CD8-positive, alpha-beta memory T cell (primary cell): Measurements from ENCODE around the gene RGS6. TPM values are rescaled to one million over a fixed set of nuclear protein-coding genes. Genes with fewer than 3 reads are reported as not detected.

Experiments
- CTCF ChIA-PET: fragments of 350-600 bp; sonication (Branson Sonifier 250); formaldehyde crosslinking; loops from one replicate; lab custom pipeline; 2021; ENCODE audit warnings: antibody characterized with exemption; lab: Charles Lee
- POLR2A ChIA-PET: fragments of 350-600 bp; sonication (Branson Sonifier 250); formaldehyde crosslinking; loops from one replicate; lab custom pipeline; 2021; ENCODE audit warnings: antibody characterized with exemption; lab: Charles Lee
- DNase-seq, 5 donors: peaks; one replicate each; pipeline versions ENCODE4 v3.0.0 to v3.0.0-alpha.2; 2020 to 2022; ENCODE audit warnings: mixed read lengths in 1 of 5
- H3K27ac ChIP-seq: one replicate; pipeline ENCODE4 v1.7.0; 2013; ENCODE audit warnings: low read depth, mild to moderate bottlenecking, low read length, moderate library complexity
- H3K27me3 ChIP-seq: 2 replicates; pipeline ENCODE4 v1.7.0; 2013; ENCODE audit warnings: low read length, mild to moderate bottlenecking; ENCODE audit not compliant: insufficient read depth, poor library complexity, severe bottlenecking
- H3K36me3 ChIP-seq: 2 replicates; pipeline ENCODE4 v1.7.0; 2013; ENCODE audit warnings: mild to moderate bottlenecking, low read length, moderate library complexity; ENCODE audit not compliant: insufficient read depth
- H3K4me1 ChIP-seq: 2 replicates; pipeline ENCODE4 v1.7.0; 2013; ENCODE audit warnings: mild to moderate bottlenecking, low read length, moderate library complexity; ENCODE audit not compliant: insufficient read depth
- H3K4me3 ChIP-seq: 2 replicates; pipeline ENCODE4 v1.7.0; 2013; ENCODE audit warnings: mild to moderate bottlenecking, low read length
- H3K9me3 ChIP-seq: 2 replicates; pipeline ENCODE4 v1.7.0; 2013; ENCODE audit warnings: mild to moderate bottlenecking, low read length
- H3K27ac Mint-ChIP-seq, 8 donors: one replicate each; pipeline ENCODE4 v1.8.0; 2020 to 2021; ENCODE audit warnings: mixed read lengths in 8 of 8, mild to moderate bottlenecking in 6 of 8, inconsistent platforms in 3 of 8, moderate library complexity in 3 of 8
- H3K27me3 Mint-ChIP-seq, 2 donors: one replicate each; pipeline ENCODE4 v1.8.0; 2020 to 2021; ENCODE audit warnings: mixed read lengths in 2 of 2, mild to moderate bottlenecking in 1 of 2, moderate library complexity in 1 of 2
- H3K36me3 Mint-ChIP-seq, 3 donors: one replicate each; pipeline ENCODE4 v1.8.0; 2020 to 2021; ENCODE audit warnings: mixed read lengths in 3 of 3, inconsistent platforms in 1 of 3, mild to moderate bottlenecking in 1 of 3
- H3K4me1 Mint-ChIP-seq, 3 donors: one replicate each; pipeline ENCODE4 v1.8.0; 2020 to 2021; ENCODE audit warnings: mixed read lengths in 3 of 3, inconsistent platforms in 1 of 3, mild to moderate bottlenecking in 1 of 3
- H3K4me3 Mint-ChIP-seq, 7 donors: one replicate each; pipeline ENCODE4 v1.8.0; 2020 to 2021; ENCODE audit warnings: mixed read lengths in 7 of 7, mild to moderate bottlenecking in 6 of 7, moderate library complexity in 4 of 7, inconsistent platforms in 2 of 7
- H3K9me3 Mint-ChIP-seq, 5 donors: one replicate each; pipeline ENCODE4 v1.8.0; 2020 to 2022; ENCODE audit warnings: mixed read lengths in 5 of 5, mild to moderate bottlenecking in 3 of 5, moderate library complexity in 2 of 5, inconsistent platforms in 1 of 5
- polyA plus RNA-seq: library from polyadenylated mRNA; unstranded; fragments of 300-500 nt; fragmentation: Illumina TruSeq; gene quantifications from one replicate; pipeline ENCODE4 v1.2.3, GENCODE V29; 2021
- total RNA-seq, 2 experiments: library from RNA; stranded (reverse); gene quantifications; one replicate each; pipeline ENCODE4 v1.2.3, GENCODE V29; 2021

The RGS6 gene
- total and polyA plus RNA-seq, 3 experiments from 2014 or later: 0.60 to 0.88 TPM; not detected in 1

DNA sequence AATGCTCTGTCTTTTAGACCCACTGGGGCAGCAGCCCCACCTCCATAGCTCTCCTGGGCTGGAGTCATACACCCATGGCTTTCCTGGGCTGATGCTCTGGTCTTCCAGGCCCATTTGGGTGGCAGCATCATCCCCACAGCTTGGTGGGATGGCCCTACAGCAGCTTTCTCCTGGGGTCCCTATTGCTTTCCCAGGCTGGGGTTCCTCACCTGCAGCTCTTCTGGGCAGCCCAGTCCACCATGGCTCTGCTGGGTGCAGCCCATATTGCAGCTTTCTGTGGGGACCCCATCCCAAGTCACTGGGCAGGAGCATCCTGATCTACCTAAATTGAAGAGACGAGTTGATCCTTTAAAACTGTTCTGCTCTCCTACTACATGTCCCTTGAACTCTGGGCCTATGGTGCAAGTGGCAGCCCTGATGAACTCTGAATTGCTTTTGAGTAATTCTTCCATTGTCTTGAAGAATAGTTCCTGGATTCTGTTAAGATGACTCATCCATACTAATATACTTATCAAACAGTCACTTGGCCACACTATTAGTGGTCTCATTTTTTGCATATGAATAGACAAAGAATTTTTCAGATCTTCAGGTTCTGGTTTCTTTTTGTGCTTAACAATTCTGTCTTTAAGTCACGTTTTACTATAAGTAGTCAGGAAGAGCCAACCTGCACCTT, 571.6 kb downstream of the RGS6 start:
- Mint-ChIP-seq H3K4me1 (no peaks in the 10 kb centered on the region), H3K27ac (no peak overlapping the region), H3K27me3 (peaks cover 3 to 15% of the 10 kb centered on the region in 2 donors), H3K36me3 (peaks cover 0 to 10% (median 0%) of the 10 kb centered on the region in 3 donors), H3K9me3 (peaks cover 0 to 3% (median 0%) of the 10 kb centered on the region in 5 donors), H3K4me3 (no peak overlapping the region)
- Histone ChIP-seq H3K36me3 (no peaks in the 10 kb centered on the region), H3K27ac (no peak overlapping the region), H3K27me3 (no peaks in the 10 kb centered on the region), H3K4me3 (no peak overlapping the region), H3K9me3 (no peaks in the 10 kb centered on the region), H3K4me1 (no peaks in the 10 kb centered on the region)
- POLR2A ChIA-PET: interaction anchor here (0.5 kb wide), 1 partner anchor 384 kb away, joined by 3 read pairs; no protein-coding TSS in a partner anchor
- CTCF ChIA-PET: no interaction called here
- DNase-seq: no peak

- Mint-ChIP-seq H3K27me3 (peaks cover 9 to 19% of the 10 kb centered on the region in 2 donors), H3K9me3 (no peaks in the 10 kb centered on the region), H3K27ac (no peak overlapping the region), H3K36me3 (no peaks in the 10 kb centered on the region), H3K4me3 (no peak overlapping the region), H3K4me1 (no peaks in the 10 kb centered on the region)
- no peak overlapping the region for H3K27ac ChIP-seq
- POLR2A ChIA-PET: no interaction called here
- H3K9me3 ChIP-seq: no peaks in the 10 kb centered on the region
- H3K27me3 ChIP-seq: no peaks in the 10 kb centered on the region
- H3K4me1 ChIP-seq: no peaks in the 10 kb centered on the region
- CTCF ChIA-PET: no interaction called here
- no peaks in the 10 kb centered on the region for H3K36me3 ChIP-seq
- H3K4me3 ChIP-seq: no peak overlapping the region
- DNase-seq: no peak
Observed at GRCh38 chr14:72510566-72510965, 578.3 kb downstream of the RGS6 start.

DNA sequence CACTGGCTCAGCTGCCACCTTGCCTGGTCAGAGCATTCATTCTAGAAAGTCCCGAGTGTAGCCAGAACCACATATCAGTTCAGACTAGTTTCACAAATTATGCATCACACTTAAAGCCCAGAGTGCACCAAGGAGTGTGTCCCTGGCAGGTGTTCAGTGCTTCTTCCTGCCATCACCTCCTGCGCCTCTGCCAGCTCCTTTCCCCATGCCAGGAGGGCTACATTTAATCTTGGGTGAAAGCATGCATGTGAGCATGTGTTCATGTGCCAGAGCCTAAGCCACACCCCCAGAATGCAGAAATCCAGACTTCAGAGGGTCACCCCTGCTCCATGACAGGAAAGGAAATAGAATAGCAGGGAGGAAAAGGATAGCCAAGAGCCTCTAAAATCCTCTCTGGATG, 580.1 kb downstream of the RGS6 start:
- Mint-ChIP-seq H3K4me3 (no peak overlapping the region), H3K36me3 (no peaks in the 10 kb centered on the region), H3K27ac (peak overlapping the region in 1 of 8 donors; percentile 5), H3K9me3 (no peaks in the 10 kb centered on the region), H3K4me1 (peaks cover 8% of the 10 kb centered on the region in 3 donors), H3K27me3 (peaks cover 9 to 19% of the 10 kb centered on the region in 2 donors)
- DNase-seq: no peak
- Histone ChIP-seq H3K36me3 (no peaks in the 10 kb centered on the region), H3K9me3 (no peaks in the 10 kb centered on the region), H3K4me1 (peaks cover 4% of the 10 kb centered on the region), H3K4me3 (no peak overlapping the region), H3K27ac (no peak overlapping the region), H3K27me3 (no peaks in the 10 kb centered on the region)
- CTCF ChIA-PET: interaction anchor here (2.3 to 10.0 kb wide), 2 partner anchors 392 to 436 kb away, joined by 5 to 138 read pairs; no protein-coding TSS in a partner anchor
- POLR2A ChIA-PET: no interaction called here

GRCh38 chr14:72512925-72513324, 580.7 kb downstream of the RGS6 start:
- Mint-ChIP-seq H3K36me3 (no peaks in the 10 kb centered on the region), H3K4me3 (no peak overlapping the region), H3K9me3 (no peaks in the 10 kb centered on the region), H3K27ac (peak overlapping the region in 1 of 8 donors; percentile 33), H3K27me3 (peaks cover 6 to 19% of the 10 kb centered on the region in 2 donors), H3K4me1 (peaks cover 14 to 15% (median 14%) of the 10 kb centered on the region in 3 donors)
- CTCF ChIA-PET: interaction anchor here (2.3 to 10.0 kb wide), 2 partner anchors 391 to 436 kb away, joined by 5 to 138 read pairs; no protein-coding TSS in a partner anchor
- DNase-seq: no peak
- no peaks in the 10 kb centered on the region for H3K27me3 ChIP-seq
- H3K4me1 ChIP-seq: peaks cover 11% of the 10 kb centered on the region
- H3K4me3 ChIP-seq: no peak overlapping the region
- no peaks in the 10 kb centered on the region for H3K9me3 ChIP-seq
- H3K27ac ChIP-seq: no peak overlapping the region
- no peaks in the 10 kb centered on the region for H3K36me3 ChIP-seq
- POLR2A ChIA-PET: no interaction called here

DNA sequence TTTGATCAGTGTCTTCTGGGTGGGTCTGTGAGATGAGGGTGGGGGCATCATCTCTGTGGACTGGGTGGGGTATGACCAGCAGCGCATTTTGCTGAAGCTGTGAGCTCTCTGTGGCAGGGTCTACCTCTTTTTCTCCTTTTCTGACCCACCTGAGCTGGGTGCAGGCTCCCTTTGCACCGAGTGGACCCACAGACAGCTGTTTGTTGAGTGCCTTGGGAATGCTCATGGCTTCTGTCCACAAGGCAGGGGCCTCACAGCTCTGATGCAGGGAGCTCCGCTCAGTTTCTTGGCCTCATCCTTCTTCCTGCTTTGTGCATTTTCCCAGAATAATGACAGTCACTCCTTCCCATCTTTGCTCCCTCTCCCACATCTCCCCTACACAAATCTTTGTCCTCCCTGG, 581.1 kb downstream of the RGS6 start:
- no peak overlapping the region for H3K4me3 Mint-ChIP-seq
- Histone ChIP-seq H3K36me3 (no peaks in the 10 kb centered on the region), H3K27ac (no peak overlapping the region), H3K4me1 (peaks cover 15% of the 10 kb centered on the region), H3K9me3 (no peaks in the 10 kb centered on the region), H3K27me3 (no peaks in the 10 kb centered on the region), H3K4me3 (no peak overlapping the region)
- H3K9me3 Mint-ChIP-seq: no peaks in the 10 kb centered on the region
- H3K27ac Mint-ChIP-seq: peak overlapping the region in 1 of 8 donors; percentile 33
- H3K36me3 Mint-ChIP-seq: no peaks in the 10 kb centered on the region
- H3K4me1 Mint-ChIP-seq: peaks cover 19% of the 10 kb centered on the region in 3 donors
- POLR2A ChIA-PET: no interaction called here
- CTCF ChIA-PET: interaction anchor here (1.0 to 10.0 kb wide), 5 partner anchors 8 to 435 kb away, joined by 3 to 138 read pairs (median 4); no protein-coding TSS in a partner anchor
- no peak for DNase-seq
- peaks cover 6 to 19% of the 10 kb centered on the region in 2 donors for H3K27me3 Mint-ChIP-seq

DNA sequence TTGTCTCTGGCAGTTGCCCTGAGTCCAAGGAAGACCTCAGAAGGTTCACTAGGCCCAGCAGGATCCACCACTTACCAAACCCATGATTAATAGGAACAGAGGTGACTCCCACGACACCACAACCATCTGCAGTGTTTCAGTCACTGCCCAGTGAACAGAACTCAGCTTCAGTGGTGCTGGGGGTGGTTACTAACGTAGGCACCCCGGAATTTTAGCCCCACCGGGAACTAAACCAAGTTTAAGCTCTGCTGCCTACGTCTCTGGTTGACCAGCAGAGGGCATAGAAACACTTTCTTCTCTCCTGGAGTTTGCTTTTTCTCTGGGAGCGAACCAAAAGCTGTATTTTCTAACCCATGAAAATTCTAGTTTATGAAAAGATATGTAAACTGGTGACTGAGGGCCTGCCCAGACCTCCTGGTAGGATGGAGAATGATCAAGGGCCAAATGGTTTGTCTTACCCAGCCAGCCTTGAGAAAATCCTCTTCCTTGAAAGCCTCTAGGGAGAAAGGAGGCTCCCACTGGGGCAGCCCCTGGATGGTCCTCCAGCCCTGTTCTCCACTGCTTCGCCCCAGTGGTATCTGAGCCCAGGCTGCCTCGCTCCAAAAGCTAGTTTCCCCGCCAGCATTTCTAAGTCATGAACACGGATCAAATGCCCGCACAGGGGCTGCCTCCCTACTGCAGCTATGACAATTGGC, 581.9 kb downstream of the RGS6 start:
- Histone ChIP-seq H3K9me3 (no peaks in the 10 kb centered on the region), H3K4me1 (peaks cover 22% of the 10 kb centered on the region), H3K4me3 (no peak overlapping the region), H3K27ac (no peak overlapping the region), H3K36me3 (no peaks in the 10 kb centered on the region), H3K27me3 (no peaks in the 10 kb centered on the region)
- POLR2A ChIA-PET: no interaction called here
- CTCF ChIA-PET: interaction anchor here (1.0 to 10.0 kb wide), 7 partner anchors 9 to 434 kb away, joined by 3 to 138 read pairs (median 3); no protein-coding TSS in a partner anchor
- Mint-ChIP-seq H3K27me3 (peaks cover 6 to 19% of the 10 kb centered on the region in 2 donors), H3K9me3 (no peaks in the 10 kb centered on the region), H3K27ac (no peak overlapping the region), H3K36me3 (no peaks in the 10 kb centered on the region), H3K4me1 (peaks cover 26% of the 10 kb centered on the region in 3 donors), H3K4me3 (no peak overlapping the region)
- no peak for DNase-seq

GRCh38 chr14:72514660-72515025, 582.4 kb downstream of the RGS6 start:
- Histone ChIP-seq H3K36me3 (no peaks in the 10 kb centered on the region), H3K4me3 (no peak overlapping the region), H3K27me3 (no peaks in the 10 kb centered on the region), H3K4me1 (peaks cover 28% of the 10 kb centered on the region), H3K9me3 (no peaks in the 10 kb centered on the region), H3K27ac (no peak overlapping the region)
- H3K9me3 Mint-ChIP-seq: no peaks in the 10 kb centered on the region
- no peaks in the 10 kb centered on the region for H3K36me3 Mint-ChIP-seq
- H3K4me1 Mint-ChIP-seq: peaks cover 32% of the 10 kb centered on the region in 3 donors
- DNase-seq: no peak
- H3K27me3 Mint-ChIP-seq: peaks cover 6 to 14% of the 10 kb centered on the region in 2 donors
- H3K27ac Mint-ChIP-seq: no peak overlapping the region
- POLR2A ChIA-PET: no interaction called here
- CTCF ChIA-PET: interaction anchor here (1.2 to 10.0 kb wide), 5 partner anchors 13 to 434 kb away, joined by 3 to 138 read pairs (median 3); no protein-coding TSS in a partner anchor
- no peak overlapping the region for H3K4me3 Mint-ChIP-seq
